Mesendoderm (in vitro differentiated cells): ENCODE data around the gene MACROD2.

Experiments used
- DNase-seq: peaks from one replicate; pipeline ENCODE4 v3.0.0; 2013
- H2AK5ac ChIP-seq: 2 replicates; pipeline ENCODE4 v1.6.1; 2013; ENCODE audit warnings: low read length, inconsistent platforms
- H2BK120ac ChIP-seq: 2 replicates; pipeline ENCODE4 v1.6.1; 2013; ENCODE audit warnings: low read depth, mild to moderate bottlenecking, low read length, moderate library complexity, mixed read lengths
- H2BK15ac ChIP-seq: replicated peaks from 2 replicates; pipeline ENCODE4 v1.6.1; 2013; ENCODE audit warnings: low read depth, mild to moderate bottlenecking, moderate library complexity
- H2BK5ac ChIP-seq: 2 replicates; pipeline ENCODE4 v1.6.1; 2013; ENCODE audit warnings: low read length, inconsistent platforms
- H3K18ac ChIP-seq: 2 replicates; pipeline ENCODE4 v1.6.1; 2013; ENCODE audit warnings: mild to moderate bottlenecking, low read length, mixed read lengths
- H3K23ac ChIP-seq: one replicate; pipeline ENCODE4 v1.6.1; 2013; ENCODE audit warnings: low read length
- H3K27ac ChIP-seq: 2 replicates; pipeline ENCODE4 v1.5.1; 2013; ENCODE audit warnings: low read depth, mild to moderate bottlenecking, inconsistent platforms, low read length, moderate library complexity
- H3K27me3 ChIP-seq: 2 replicates; pipeline ENCODE4 v1.6.1; 2013; ENCODE audit warnings: low read length, control low read depth, mild to moderate bottlenecking, inconsistent platforms; ENCODE audit not compliant: insufficient read depth, poor library complexity
- H3K36me3 ChIP-seq: 2 replicates; pipeline ENCODE4 v1.6.1; 2013; ENCODE audit warnings: low read length, inconsistent platforms; ENCODE audit not compliant: control insufficient read depth, insufficient read depth
- H3K4ac ChIP-seq: one replicate; pipeline ENCODE4 v1.6.1; 2013; ENCODE audit warnings: low read depth, mild to moderate bottlenecking, low read length, moderate library complexity
- H3K4me1 ChIP-seq: 2 replicates; pipeline ENCODE4 v1.6.1; 2013; ENCODE audit warnings: low read depth, low read length, inconsistent platforms; ENCODE audit not compliant: control insufficient read depth
- H3K4me2 ChIP-seq: 2 replicates; pipeline ENCODE4 v1.6.1; 2013; ENCODE audit warnings: low read length
- H3K4me3 ChIP-seq: 2 replicates; pipeline ENCODE4 v1.5.1; 2013; ENCODE audit warnings: mild to moderate bottlenecking, low read length
- H3K56ac ChIP-seq: one replicate; pipeline ENCODE4 v1.6.1; 2013; ENCODE audit warnings: low read length
- H3K79me1 ChIP-seq: 2 replicates; pipeline ENCODE4 v1.6.1; 2013; ENCODE audit warnings: low read length, inconsistent platforms
- H3K79me2 ChIP-seq: 2 replicates; pipeline ENCODE4 v1.6.1; 2013; ENCODE audit warnings: mild to moderate bottlenecking, low read length; ENCODE audit not compliant: control insufficient read depth, insufficient read depth
- H3K9ac ChIP-seq: 2 replicates; pipeline ENCODE4 v1.6.1; 2013; ENCODE audit warnings: low read length, inconsistent platforms
- H4K5ac ChIP-seq: one replicate; pipeline ENCODE4 v1.6.1; 2013; ENCODE audit warnings: low read length
- H4K8ac ChIP-seq: one replicate; pipeline ENCODE4 v1.6.1; 2013; ENCODE audit warnings: low read depth, mild to moderate bottlenecking, control low read depth, low read length, moderate library complexity
- WGBS: extraction: QIAGEN DNeasy Blood & Tissue Kit; methylation state at CpG from one replicate; pipeline ENCODE4 v1.1.7; 2013; ENCODE audit warnings: low lambda C conversion rate, missing lambda C conversion rate; ENCODE audit not compliant: insufficient coverage; ENCODE audit errors: extremely low coverage; 5-methylcytosine and 5-hydroxymethylcytosine counted together

MACROD2 gene

DNA sequence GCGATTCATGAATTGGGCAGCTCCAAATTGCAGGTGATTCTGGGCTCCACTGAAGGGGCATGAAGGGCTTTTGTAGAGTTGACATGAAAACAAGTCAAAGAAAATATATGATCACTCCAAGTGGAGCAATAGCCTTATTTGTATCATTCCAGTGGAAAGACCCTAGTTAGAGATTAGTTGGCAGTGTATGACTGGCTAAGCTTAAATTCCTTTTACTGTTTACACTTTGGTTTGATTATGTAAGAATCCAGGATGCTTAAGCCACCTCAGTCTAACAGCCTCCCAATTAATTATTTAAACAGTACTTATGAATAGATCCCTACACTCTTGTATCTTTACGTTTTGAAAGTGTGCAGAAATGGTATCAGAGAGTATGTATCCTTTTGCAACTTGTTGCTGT, 1865.5 kb downstream of the MACROD2 start:
- Histone ChIP-seq H3K23ac (no peak overlapping the region), H3K27ac (no peak overlapping the region), H2AK5ac (no peak overlapping the region), H4K5ac (no peak overlapping the region), H3K4ac (no peak overlapping the region), H3K4me3 (no peak overlapping the region), H3K4me2 (no peak overlapping the region), H3K79me1 (no peaks in the 10 kb centered on the region), H3K56ac (no peak overlapping the region), H3K18ac (no peak overlapping the region), H2BK15ac (no peak overlapping the region), H4K8ac (no peak overlapping the region), H3K79me2 (no peaks in the 10 kb centered on the region), H3K4me1 (no peaks in the 10 kb centered on the region), H2BK120ac (no peak overlapping the region), H3K36me3 (no peaks in the 10 kb centered on the region), H3K27me3 (no peaks in the 10 kb centered on the region), H3K9ac (no peak overlapping the region), H2BK5ac (no peak overlapping the region)
- no peak for DNase-seq
- WGBS = no CpG with 5 or more reads among the region's 2 CpGs

DNA sequence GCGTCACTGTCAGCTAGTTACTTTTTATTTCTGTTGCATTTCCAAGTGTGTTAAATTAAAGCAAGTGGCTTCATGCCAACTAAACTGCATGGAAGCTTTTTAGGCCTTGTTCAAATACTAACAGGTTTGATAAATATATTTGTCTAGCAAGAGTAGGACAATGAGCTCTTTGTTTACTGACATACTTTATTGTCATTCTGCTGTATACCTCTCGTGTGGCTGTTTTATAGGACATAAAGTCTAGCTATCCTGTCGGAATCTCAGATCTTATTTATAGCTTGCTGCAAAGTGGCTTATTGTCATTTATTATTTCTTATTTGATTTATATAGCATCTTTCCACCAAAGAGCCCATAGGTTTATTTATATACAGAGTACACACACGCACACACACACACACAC, 1866.9 kb downstream of the MACROD2 start:
- Histone ChIP-seq H3K36me3 (no peaks in the 10 kb centered on the region), H4K5ac (no peak overlapping the region)

DNA sequence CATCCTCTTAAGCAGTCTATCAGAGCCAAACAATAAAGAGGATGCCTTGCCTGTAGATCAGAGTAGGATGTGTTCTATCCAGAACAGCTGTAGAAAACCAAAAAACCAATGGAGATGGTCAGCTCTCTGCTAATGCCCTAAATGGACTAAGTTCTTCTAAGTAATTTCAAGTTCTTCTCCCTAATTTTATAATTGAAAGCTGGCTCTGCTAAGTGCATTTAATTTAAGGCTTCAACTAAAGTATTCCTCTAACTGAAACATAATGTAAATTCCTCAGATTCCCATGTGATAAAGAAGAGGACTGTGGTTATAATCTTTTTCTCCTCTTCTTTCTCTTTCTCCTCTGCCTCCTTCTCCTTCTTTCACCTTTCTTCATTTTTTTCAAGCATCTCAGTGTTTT, 1868.4 kb downstream of the MACROD2 start:
- Histone ChIP-seq H3K36me3 (no peaks in the 10 kb centered on the region), H4K5ac (no peak overlapping the region), H3K4me2 (no peak overlapping the region), H3K9ac (no peak overlapping the region), H3K18ac (no peak overlapping the region), H3K4me3 (no peak overlapping the region), H3K4ac (no peak overlapping the region), H3K23ac (no peak overlapping the region), H2AK5ac (no peak overlapping the region), H3K27me3 (no peaks in the 10 kb centered on the region), H3K4me1 (no peaks in the 10 kb centered on the region), H3K56ac (no peak overlapping the region), H2BK5ac (no peak overlapping the region), H3K79me2 (no peaks in the 10 kb centered on the region), H3K79me1 (no peaks in the 10 kb centered on the region), H2BK15ac (no peak overlapping the region), H3K27ac (no peak overlapping the region), H4K8ac (no peak overlapping the region), H2BK120ac (no peak overlapping the region)
- DNase-seq = no peak

More for the DNA sequence above, 1866.9 kb downstream of the MACROD2 start:
- H2AK5ac ChIP-seq = no peak overlapping the region
- H3K4me3 ChIP-seq = no peak overlapping the region
- WGBS = no CpG with 5 or more reads among the region's 4 CpGs
- H3K4me2 ChIP-seq = no peak overlapping the region
- H3K23ac ChIP-seq = no peak overlapping the region
- no peak overlapping the region for H3K18ac ChIP-seq
- H3K4me1 ChIP-seq = no peaks in the 10 kb centered on the region
- H3K27ac ChIP-seq = no peak overlapping the region
- no peak overlapping the region for H2BK5ac ChIP-seq
- no peak overlapping the region for H3K56ac ChIP-seq
- no peak overlapping the region for H3K4ac ChIP-seq
- H2BK15ac ChIP-seq = no peak overlapping the region
- no peak overlapping the region for H2BK120ac ChIP-seq
- H3K27me3 ChIP-seq = no peaks in the 10 kb centered on the region
- H3K9ac ChIP-seq = no peak overlapping the region
- no peak overlapping the region for H4K8ac ChIP-seq
- H3K79me1 ChIP-seq = no peaks in the 10 kb centered on the region
- H3K79me2 ChIP-seq = no peaks in the 10 kb centered on the region
- no peak for DNase-seq

DNA sequence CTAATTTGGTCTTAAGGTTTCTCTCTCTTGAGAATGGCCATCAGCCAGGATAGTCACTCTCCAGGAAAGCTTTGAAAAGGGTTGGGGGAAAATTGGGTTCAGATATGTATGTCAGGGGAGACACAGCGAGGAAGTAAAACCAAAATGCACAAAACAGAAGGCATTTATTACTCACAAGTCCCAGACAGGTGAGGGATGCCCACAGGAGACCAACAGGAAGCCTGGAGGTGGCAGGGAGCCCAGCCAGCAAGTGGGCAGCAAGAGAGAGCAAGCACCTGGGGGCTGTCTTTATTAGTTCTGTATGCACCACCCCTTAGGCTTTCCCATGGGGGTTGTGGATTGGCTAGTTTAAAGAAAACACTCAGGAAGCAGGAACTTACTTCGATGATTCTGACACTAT, 1870.2 kb downstream of the MACROD2 start:
- Histone ChIP-seq H3K18ac (no peak overlapping the region), H3K36me3 (no peaks in the 10 kb centered on the region), H3K56ac (no peak overlapping the region), H2BK5ac (no peak overlapping the region), H4K8ac (no peak overlapping the region), H3K79me1 (no peaks in the 10 kb centered on the region), H4K5ac (no peak overlapping the region), H3K4ac (no peak overlapping the region), H3K9ac (no peak overlapping the region), H2BK120ac (no peak overlapping the region), H3K4me1 (no peaks in the 10 kb centered on the region), H2AK5ac (no peak overlapping the region), H3K27me3 (no peaks in the 10 kb centered on the region), H3K4me2 (no peak overlapping the region), H2BK15ac (no peak overlapping the region), H3K79me2 (no peaks in the 10 kb centered on the region), H3K27ac (no peak overlapping the region), H3K23ac (no peak overlapping the region), H3K4me3 (no peak overlapping the region)
- DNase-seq = no peak
- no CpG with 5 or more reads among the region's 2 CpGs for WGBS

DNA sequence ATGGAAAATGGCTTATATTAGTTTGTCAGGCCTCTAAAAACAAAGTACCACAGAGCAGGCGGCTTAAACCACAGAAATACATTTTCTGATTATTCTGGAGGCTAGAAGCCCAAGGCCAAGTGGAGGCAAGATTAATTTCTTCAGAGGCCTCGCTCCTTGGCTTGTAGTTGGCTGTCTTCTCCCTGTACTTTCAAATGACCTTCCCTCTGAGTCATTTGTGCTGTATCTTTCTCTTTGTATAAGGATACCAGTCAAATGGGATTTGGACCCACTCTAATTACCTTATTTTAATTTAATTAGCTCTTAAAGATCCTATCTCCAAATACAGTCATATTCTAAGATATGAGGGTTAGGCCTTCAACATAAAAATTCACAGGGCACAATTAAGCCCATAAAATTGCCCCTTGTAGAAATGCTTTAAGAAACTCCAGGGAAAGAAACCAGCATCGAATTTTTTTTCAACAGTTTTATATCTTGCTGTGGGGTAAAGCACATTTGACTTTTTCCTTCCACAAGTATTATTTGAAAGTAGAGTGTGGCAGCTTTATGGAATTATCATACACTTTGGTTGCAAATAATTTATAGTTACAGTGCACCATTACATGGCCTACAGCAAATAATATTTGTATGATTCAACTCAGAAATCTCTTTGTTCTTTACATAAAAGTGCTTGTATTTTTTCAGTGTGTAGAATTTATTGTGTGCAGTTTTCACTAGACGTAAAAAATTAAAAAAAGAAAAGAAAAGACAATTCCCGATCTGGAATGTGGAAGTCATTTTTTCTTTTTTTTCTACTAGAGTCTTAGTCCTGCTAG, 1871.8 kb downstream of the MACROD2 start:
- Histone ChIP-seq H3K4me2 (no peak overlapping the region), H3K4me3 (no peak overlapping the region), H4K8ac (no peak overlapping the region), H3K79me2 (no peaks in the 10 kb centered on the region), H3K9ac (no peak overlapping the region), H2BK5ac (no peak overlapping the region), H4K5ac (no peak overlapping the region), H3K79me1 (no peaks in the 10 kb centered on the region), H3K18ac (no peak overlapping the region), H3K27me3 (no peaks in the 10 kb centered on the region), H2BK120ac (no peak overlapping the region), H3K4me1 (no peaks in the 10 kb centered on the region), H3K56ac (no peak overlapping the region), H3K27ac (no peak overlapping the region), H3K23ac (no peak overlapping the region), H2AK5ac (no peak overlapping the region), H2BK15ac (no peak overlapping the region), H3K36me3 (no peaks in the 10 kb centered on the region), H3K4ac (no peak overlapping the region)
- no CpG with 5 or more reads among the region's 5 CpGs for WGBS
- no peak for DNase-seq

DNA sequence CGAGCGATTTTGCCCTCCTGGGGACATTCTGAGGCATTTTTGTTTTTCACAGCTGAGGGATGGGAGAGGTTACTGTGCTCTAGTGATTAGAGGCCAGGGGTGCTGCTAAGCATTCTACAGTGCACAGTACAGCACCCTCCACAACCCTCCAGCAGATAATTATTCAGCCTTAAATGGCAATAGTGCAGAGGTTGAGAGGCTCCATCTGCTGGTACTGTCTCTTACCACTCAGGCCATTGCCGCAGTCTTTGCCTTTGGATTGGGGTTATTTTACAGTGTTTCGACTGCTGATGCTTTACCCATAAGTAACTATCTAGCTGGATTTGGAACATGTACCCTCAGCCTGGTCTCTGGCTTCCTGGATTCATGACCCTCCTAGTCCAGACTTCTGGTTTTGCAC, 1872.6 kb downstream of the MACROD2 start:
- H3K18ac ChIP-seq = no peak overlapping the region
- H2AK5ac ChIP-seq = no peak overlapping the region

More for the DNA sequence above, 1872.6 kb downstream of the MACROD2 start:
- Histone ChIP-seq H3K4me3 (no peak overlapping the region), H3K36me3 (no peaks in the 10 kb centered on the region), H3K27me3 (no peaks in the 10 kb centered on the region), H2BK120ac (no peak overlapping the region), H2BK15ac (no peak overlapping the region), H3K56ac (no peak overlapping the region), H3K27ac (no peak overlapping the region), H3K4ac (no peak overlapping the region), H2BK5ac (no peak overlapping the region), H4K5ac (no peak overlapping the region), H3K9ac (no peak overlapping the region), H3K4me1 (no peaks in the 10 kb centered on the region), H3K4me2 (no peak overlapping the region), H3K23ac (no peak overlapping the region), H4K8ac (no peak overlapping the region), H3K79me1 (no peaks in the 10 kb centered on the region), H3K79me2 (no peaks in the 10 kb centered on the region)
- DNase-seq = peak; percentile 39
- no CpG with 5 or more reads among the region's 4 CpGs for WGBS
